K562 (cell line): ENCODE data around the gene DHDH. TPM values are rescaled to one million over a fixed set of nuclear protein-coding genes. Genes with fewer than 3 reads are reported as not detected.

Source experiments
- BDP1 ChIP-seq: IDR thresholded peaks from 3 replicates; pipeline ENCODE4 v1.6.1; 2011; ENCODE audit not compliant: insufficient read length, insufficient read depth
- BMI1 ChIP-seq: fragments of 150-350 bp; IDR thresholded peaks from 2 replicates; pipeline ENCODE4 v1.6.1; 2014; ENCODE audit warnings: low read length
- CBFA2T3 ChIP-seq: fragments of 450-650 bp; IDR thresholded peaks from 2 replicates; pipeline ENCODE4 v1.6.1; 2017
- CHD1 ChIP-seq: fragments of 200-600 bp; sonication (generic); IDR thresholded peaks from one replicate; pipeline ENCODE4 v1.6.1; 2012; ENCODE audit warnings: mild to moderate bottlenecking, moderate library complexity, low read length, inconsistent platforms
- JUNB ChIP-seq: fragments of 450-650 bp; formaldehyde crosslinking; conservative IDR thresholded peaks from 2 replicates; pipeline ENCODE4 v1.4.0; 2020; ENCODE audit warnings: mild to moderate bottlenecking
- KDM5B ChIP-seq: fragments of 200-600 bp; sonication (generic); IDR thresholded peaks from 2 replicates; pipeline ENCODE4 v1.6.1; 2012; ENCODE audit warnings: low read depth, mild to moderate bottlenecking, moderate library complexity, low read length, control low read depth, inconsistent platforms; ENCODE audit not compliant: insufficient replicate concordance
- KHSRP ChIP-seq: fragments of 450-650 bp; IDR thresholded peaks from 2 replicates; pipeline ENCODE4 v1.6.1; 2017
- KLF16 ChIP-seq: IDR thresholded peaks from 2 replicates; pipeline ENCODE4 v1.6.1; 2016; ENCODE audit warnings: antibody characterized with exemption
- MTA3 ChIP-seq: fragments of 450-650 bp; formaldehyde crosslinking; IDR thresholded peaks from 2 replicates; pipeline ENCODE4 v1.6.1; 2017; ENCODE audit warnings: mild to moderate bottlenecking, borderline replicate concordance
- NR2C1 ChIP-seq, 2 experiments: fragments of 450-650 bp; IDR thresholded peaks; 2 replicates each; pipeline ENCODE4 v1.6.1; 2017; ENCODE audit warnings: mild to moderate bottlenecking in 2 of 2, antibody characterized with exemption in 1 of 2, inconsistent platforms in 1 of 2, missing compliant biosample characterization in 1 of 2, missing genetic modification characterization in 1 of 2
- POU5F1 ChIP-seq: fragments of 150-350 bp; IDR thresholded peaks from 2 replicates; pipeline ENCODE4 v1.6.1; 2014; ENCODE audit warnings: borderline replicate concordance, low read length, low read depth, mild to moderate bottlenecking; ENCODE audit not compliant: partially characterized antibody
- SRF ChIP-seq, 2 experiments: fragments of 250-450, 450-650 bp in 1 of 2; sonication (Bioruptor Pico) in 1 of 2; sonication (generic) in 1 of 2; formaldehyde crosslinking; IDR thresholded peaks; 2 replicates each; pipeline versions ENCODE4 v1.5.0 to v1.5.1; 2020 to 2022; ENCODE audit warnings: mild to moderate bottlenecking in 1 of 2, missing genetic modification reagents in 1 of 2
- TRIM24 ChIP-seq, 2 experiments: fragments of 450-650 bp; IDR thresholded peaks; 2 replicates each; pipeline ENCODE4 v1.6.1; 2016
- ZNF134 ChIP-seq: fragments of 250-450 bp; sonication (Bioruptor Pico); conservative IDR thresholded peaks from 2 replicates; pipeline ENCODE4 v1.4.0; 2020
- ZNF347 ChIP-seq: fragments of 450-650 bp; formaldehyde crosslinking; IDR thresholded peaks from 2 replicates; pipeline ENCODE4 v1.4.0; 2020; ENCODE audit warnings: low read depth, mild to moderate bottlenecking, moderate library complexity
- ZNF561 ChIP-seq: fragments of 450-650 bp; formaldehyde crosslinking; conservative IDR thresholded peaks from 2 replicates; pipeline ENCODE4 v1.4.0; 2020; ENCODE audit warnings: mild to moderate bottlenecking, moderate library complexity
- ZNF77 ChIP-seq: fragments of 250-450 bp; sonication (Bioruptor Pico); IDR thresholded peaks from 2 replicates; pipeline ENCODE4 v1.5.0; 2020
- ZSCAN29 ChIP-seq: fragments of 450-650 bp; IDR thresholded peaks from 2 replicates; pipeline ENCODE4 v1.6.1; 2017
- polyA plus RNA-seq, 8 experiments: library from polyadenylated mRNA; depleted of rRNA in 4 of 8; stranded (reverse) in 5 of 8; unstranded in 3 of 8; fragments of >200 nt; fragmentation: Nextera tagmentation in 2 of 8; fragmentation: Illumina TruSeq in 1 of 8; extraction: Ambion mirVana in 2 of 8; extraction: Trizol in 1 of 8; gene quantifications; 2 replicates each; pipeline versions ENCODE4 v1.2.1 to v1.2.3, GENCODE V29; 2011 to 2014; ENCODE audit warnings: inconsistent platforms in 1 of 8, missing spikeins in 1 of 8
- total RNA-seq, 7 experiments: library from RNA; depleted of rRNA in 6 of 7; stranded (reverse); fragments of >200 nt in 6 of 7; fragmentation: Illumina TruSeq in 2 of 7; extraction: Trizol in 2 of 7; gene quantifications; 2 replicates each; pipeline versions ENCODE4 v1.2.1 to v1.2.3, GENCODE V29; 2011 to 2021; ENCODE audit warnings: low replicate concordance in 1 of 7
- TF ChIP-seq, protein P1 (sequence below): fragments of 250-450 bp; sonication (Bioruptor Pico); IDR thresholded peaks from 2 replicates; pipeline ENCODE4 v1.5.0; 2021; ENCODE audit warnings: mild to moderate bottlenecking, borderline replicate concordance
- TF ChIP-seq, protein P2 (sequence below), 2 experiments: fragments of 450-650 bp; IDR thresholded peaks; 2 replicates each; pipeline ENCODE4 v1.6.1; 2018; ENCODE audit warnings: mild to moderate bottlenecking in 2 of 2, low read depth in 1 of 2; ENCODE audit not compliant: partially characterized antibody in 2 of 2
- TF ChIP-seq, protein P3 (sequence below): fragments of 450-650 bp; formaldehyde crosslinking; IDR thresholded peaks from 2 replicates; pipeline ENCODE4 v1.4.0; 2020; ENCODE audit warnings: mild to moderate bottlenecking, moderate library complexity

The DHDH gene
- total and polyA plus RNA-seq, 9 of the 15 experiments (the other 6 are each of a cell fraction or from before 2014, with no cell fraction given): 0.37 to 1.9 (median 0.87) TPM

DNA sequence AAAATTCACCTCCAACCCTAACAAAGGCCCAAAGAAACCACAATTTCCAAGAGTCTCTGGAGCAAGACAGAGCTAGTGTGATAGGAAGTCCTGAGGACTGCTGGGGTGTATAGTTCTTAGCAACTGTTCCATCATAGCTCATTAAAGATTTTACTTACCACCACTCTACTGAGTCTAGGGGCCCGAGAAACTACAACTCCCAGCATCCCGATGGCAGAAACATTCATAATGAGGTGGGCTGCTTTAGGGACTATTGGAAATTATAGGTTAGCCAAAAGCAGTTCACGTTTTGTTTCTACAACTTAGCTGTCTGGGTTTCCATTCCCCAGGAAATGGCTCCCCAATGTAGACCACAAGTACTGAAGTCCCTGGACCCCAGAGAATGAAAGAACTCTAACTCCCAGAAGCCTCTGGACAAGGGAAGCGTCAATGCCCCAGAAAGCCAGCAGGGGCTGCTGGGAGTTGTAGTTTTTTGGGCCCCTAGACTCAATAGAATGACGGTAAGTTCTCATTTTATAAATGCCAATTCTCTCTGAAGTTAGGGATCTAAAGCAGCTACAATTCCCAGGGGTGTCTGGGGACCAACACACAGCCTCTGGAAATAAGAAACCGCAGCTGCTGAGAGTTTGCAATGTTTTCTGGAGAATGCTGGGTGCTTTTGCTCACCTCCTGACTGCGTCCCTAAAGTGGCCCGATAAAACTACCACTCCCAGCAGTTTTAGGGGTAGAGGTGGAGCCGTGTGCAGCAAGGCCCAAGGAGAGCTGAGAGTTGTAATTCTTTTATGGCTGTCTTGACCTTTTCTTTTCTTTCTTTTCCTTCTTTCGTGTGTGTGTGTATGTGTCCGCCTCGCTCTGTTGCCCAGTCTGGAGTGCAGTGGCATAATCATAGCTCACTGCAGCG lies 42.7 kb downstream of the DHDH start (continued):
- TF ChIP-seq TRIM24 (IDR thresholded peaks at IDR 0.05) (no peak), KHSRP (no peak), BDP1 (no peak), CBFA2T3 (no peak), BMI1 (no peak), ZNF134 (CRISPR knock-in tag) (no peak), KDM5B (no peak), MTA3 (no peak), ZSCAN29 (no peak), NR2C1 (IDR thresholded peaks at IDR 0.05) (peak; percentile 83), NR2C1 (tag; IDR thresholded peaks at IDR 0.05) (peak; percentile 92), ZNF347 (CRISPR knock-in tag) (no peak), CHD1 (no peak), JUNB (no peak), POU5F1 (peak; percentile 24), ZNF77 (CRISPR knock-in tag) (no peak), ZNF561 (CRISPR knock-in tag) (no peak), KLF16 (no peak), SRF (CRISPR knock-in tag; IDR thresholded peaks at IDR 0.05) (no peak)
- TF ChIP-seq, protein P1, sequence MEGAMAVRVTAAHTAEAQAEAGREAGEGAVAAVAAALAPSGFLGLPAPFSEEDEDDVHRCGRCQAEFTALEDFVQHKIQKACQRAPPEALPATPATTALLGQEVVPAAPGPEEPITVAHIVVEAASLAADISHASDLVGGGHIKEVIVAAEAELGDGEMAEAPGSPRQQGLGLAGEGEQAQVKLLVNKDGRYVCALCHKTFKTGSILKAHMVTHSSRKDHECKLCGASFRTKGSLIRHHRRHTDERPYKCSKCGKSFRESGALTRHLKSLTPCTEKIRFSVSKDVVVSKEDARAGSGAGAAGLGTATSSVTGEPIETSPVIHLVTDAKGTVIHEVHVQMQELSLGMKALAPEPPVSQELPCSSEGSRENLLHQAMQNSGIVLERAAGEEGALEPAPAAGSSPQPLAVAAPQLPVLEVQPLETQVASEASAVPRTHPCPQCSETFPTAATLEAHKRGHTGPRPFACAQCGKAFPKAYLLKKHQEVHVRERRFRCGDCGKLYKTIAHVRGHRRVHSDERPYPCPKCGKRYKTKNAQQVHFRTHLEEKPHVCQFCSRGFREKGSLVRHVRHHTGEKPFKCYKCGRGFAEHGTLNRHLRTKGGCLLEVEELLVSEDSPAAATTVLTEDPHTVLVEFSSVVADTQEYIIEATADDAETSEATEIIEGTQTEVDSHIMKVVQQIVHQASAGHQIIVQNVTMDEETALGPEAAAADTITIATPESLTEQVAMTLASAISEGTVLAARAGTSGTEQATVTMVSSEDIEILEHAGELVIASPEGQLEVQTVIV: no peak
- TF ChIP-seq, protein P2, sequence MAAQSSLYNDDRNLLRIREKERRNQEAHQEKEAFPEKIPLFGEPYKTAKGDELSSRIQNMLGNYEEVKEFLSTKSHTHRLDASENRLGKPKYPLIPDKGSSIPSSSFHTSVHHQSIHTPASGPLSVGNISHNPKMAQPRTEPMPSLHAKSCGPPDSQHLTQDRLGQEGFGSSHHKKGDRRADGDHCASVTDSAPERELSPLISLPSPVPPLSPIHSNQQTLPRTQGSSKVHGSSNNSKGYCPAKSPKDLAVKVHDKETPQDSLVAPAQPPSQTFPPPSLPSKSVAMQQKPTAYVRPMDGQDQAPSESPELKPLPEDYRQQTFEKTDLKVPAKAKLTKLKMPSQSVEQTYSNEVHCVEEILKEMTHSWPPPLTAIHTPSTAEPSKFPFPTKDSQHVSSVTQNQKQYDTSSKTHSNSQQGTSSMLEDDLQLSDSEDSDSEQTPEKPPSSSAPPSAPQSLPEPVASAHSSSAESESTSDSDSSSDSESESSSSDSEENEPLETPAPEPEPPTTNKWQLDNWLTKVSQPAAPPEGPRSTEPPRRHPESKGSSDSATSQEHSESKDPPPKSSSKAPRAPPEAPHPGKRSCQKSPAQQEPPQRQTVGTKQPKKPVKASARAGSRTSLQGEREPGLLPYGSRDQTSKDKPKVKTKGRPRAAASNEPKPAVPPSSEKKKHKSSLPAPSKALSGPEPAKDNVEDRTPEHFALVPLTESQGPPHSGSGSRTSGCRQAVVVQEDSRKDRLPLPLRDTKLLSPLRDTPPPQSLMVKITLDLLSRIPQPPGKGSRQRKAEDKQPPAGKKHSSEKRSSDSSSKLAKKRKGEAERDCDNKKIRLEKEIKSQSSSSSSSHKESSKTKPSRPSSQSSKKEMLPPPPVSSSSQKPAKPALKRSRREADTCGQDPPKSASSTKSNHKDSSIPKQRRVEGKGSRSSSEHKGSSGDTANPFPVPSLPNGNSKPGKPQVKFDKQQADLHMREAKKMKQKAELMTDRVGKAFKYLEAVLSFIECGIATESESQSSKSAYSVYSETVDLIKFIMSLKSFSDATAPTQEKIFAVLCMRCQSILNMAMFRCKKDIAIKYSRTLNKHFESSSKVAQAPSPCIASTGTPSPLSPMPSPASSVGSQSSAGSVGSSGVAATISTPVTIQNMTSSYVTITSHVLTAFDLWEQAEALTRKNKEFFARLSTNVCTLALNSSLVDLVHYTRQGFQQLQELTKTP (IDR thresholded peaks at IDR 0.05; ENCODE audit: low read depth in 1 of 2, partially characterized antibody in 2 of 2): peak in 1 of 2 experiments; percentile 99
- TF ChIP-seq, protein P3, sequence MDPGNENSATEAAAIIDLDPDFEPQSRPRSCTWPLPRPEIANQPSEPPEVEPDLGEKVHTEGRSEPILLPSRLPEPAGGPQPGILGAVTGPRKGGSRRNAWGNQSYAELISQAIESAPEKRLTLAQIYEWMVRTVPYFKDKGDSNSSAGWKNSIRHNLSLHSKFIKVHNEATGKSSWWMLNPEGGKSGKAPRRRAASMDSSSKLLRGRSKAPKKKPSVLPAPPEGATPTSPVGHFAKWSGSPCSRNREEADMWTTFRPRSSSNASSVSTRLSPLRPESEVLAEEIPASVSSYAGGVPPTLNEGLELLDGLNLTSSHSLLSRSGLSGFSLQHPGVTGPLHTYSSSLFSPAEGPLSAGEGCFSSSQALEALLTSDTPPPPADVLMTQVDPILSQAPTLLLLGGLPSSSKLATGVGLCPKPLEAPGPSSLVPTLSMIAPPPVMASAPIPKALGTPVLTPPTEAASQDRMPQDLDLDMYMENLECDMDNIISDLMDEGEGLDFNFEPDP: no peak
